ENCODE results near the gene RBBP8NL. TPM values are rescaled to one million over a fixed set of nuclear protein-coding genes. Genes with fewer than 3 reads are reported as not detected.

The RBBP8NL gene
- total RNA-seq, 1 experiment from 2014 or later, result 6.2 TPM

GRCh38 chr20:62402456-62403150 is 24.7 kb downstream of the RBBP8NL start:
- TF ChIP-seq, protein P1, sequence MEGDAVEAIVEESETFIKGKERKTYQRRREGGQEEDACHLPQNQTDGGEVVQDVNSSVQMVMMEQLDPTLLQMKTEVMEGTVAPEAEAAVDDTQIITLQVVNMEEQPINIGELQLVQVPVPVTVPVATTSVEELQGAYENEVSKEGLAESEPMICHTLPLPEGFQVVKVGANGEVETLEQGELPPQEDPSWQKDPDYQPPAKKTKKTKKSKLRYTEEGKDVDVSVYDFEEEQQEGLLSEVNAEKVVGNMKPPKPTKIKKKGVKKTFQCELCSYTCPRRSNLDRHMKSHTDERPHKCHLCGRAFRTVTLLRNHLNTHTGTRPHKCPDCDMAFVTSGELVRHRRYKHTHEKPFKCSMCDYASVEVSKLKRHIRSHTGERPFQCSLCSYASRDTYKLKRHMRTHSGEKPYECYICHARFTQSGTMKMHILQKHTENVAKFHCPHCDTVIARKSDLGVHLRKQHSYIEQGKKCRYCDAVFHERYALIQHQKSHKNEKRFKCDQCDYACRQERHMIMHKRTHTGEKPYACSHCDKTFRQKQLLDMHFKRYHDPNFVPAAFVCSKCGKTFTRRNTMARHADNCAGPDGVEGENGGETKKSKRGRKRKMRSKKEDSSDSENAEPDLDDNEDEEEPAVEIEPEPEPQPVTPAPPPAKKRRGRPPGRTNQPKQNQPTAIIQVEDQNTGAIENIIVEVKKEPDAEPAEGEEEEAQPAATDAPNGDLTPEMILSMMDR (IDR thresholded peaks at IDR 0.05; ENCODE audit: unreplicated experiment), result no peak
- BruUV-seq (replicated peaks), result no TSS peak
- intact Hi-C loops (cut with micrococcal nuclease; ENCODE audit: unreplicated experiment), result no loop called here
- DNase-seq, result no peak
- H3K36me3 Mint-ChIP-seq (ENCODE audit: insufficient read depth, unreplicated experiment), result peaks cover 42% of the 10 kb centered on the region
- peaks cover 4% of the 10 kb centered on the region for H3K9me3 Mint-ChIP-seq (ENCODE audit: low read depth, unreplicated experiment)
- no peak overlapping the region for H3K27ac Mint-ChIP-seq (ENCODE audit: unreplicated experiment)
- peaks cover 13% of the 10 kb centered on the region for H3K4me1 Mint-ChIP-seq (ENCODE audit: low read depth, unreplicated experiment)
- H3K27me3 Mint-ChIP-seq (ENCODE audit: unreplicated experiment), result no peaks in the 10 kb centered on the region
- CTCF ChIA-PET, result interaction anchor here (0.5 kb wide), 1 partner anchor 16 kb away, joined by 4 read pairs; the partner anchor contains the start of gene RPS21
- H3K4me3 Mint-ChIP-seq (ENCODE audit: low read depth, unreplicated experiment), result no peak overlapping the region

- no peak for DNase-seq
- peaks cover 12% of the 10 kb centered on the region for H3K4me1 Mint-ChIP-seq (ENCODE audit: low read depth, unreplicated experiment)
- no TSS peak for BruUV-seq (replicated peaks)
- CTCF ChIA-PET, result no interaction called here
- peaks cover 4% of the 10 kb centered on the region for H3K9me3 Mint-ChIP-seq (ENCODE audit: low read depth, unreplicated experiment)
- no peak overlapping the region for H3K27ac Mint-ChIP-seq (ENCODE audit: unreplicated experiment)
- H3K4me3 Mint-ChIP-seq (ENCODE audit: low read depth, unreplicated experiment), result no peak overlapping the region
- TF ChIP-seq, protein P1 (IDR thresholded peaks at IDR 0.05; ENCODE audit: unreplicated experiment), result no peak
- no peaks in the 10 kb centered on the region for H3K27me3 Mint-ChIP-seq (ENCODE audit: unreplicated experiment)
- intact Hi-C loops (cut with micrococcal nuclease; ENCODE audit: unreplicated experiment), result no loop called here
- H3K36me3 Mint-ChIP-seq (ENCODE audit: insufficient read depth, unreplicated experiment), result peaks cover 35% of the 10 kb centered on the region
Measured at GRCh38 chr20:62401331-62401779, 26.0 kb downstream of the RBBP8NL start.

- H3K36me3 Mint-ChIP-seq (ENCODE audit: insufficient read depth, unreplicated experiment), result peaks cover 29% of the 10 kb centered on the region
- peaks cover 4% of the 10 kb centered on the region for H3K4me1 Mint-ChIP-seq (ENCODE audit: low read depth, unreplicated experiment)
- TF ChIP-seq, protein P1 (IDR thresholded peaks at IDR 0.05; ENCODE audit: unreplicated experiment), result no peak
- no peaks in the 10 kb centered on the region for H3K27me3 Mint-ChIP-seq (ENCODE audit: unreplicated experiment)
- H3K4me3 Mint-ChIP-seq (ENCODE audit: low read depth, unreplicated experiment), result no peak overlapping the region
- no TSS peak for BruUV-seq (replicated peaks)
- CTCF ChIA-PET, result interaction anchor here (1.3 kb wide), 1 partner anchor 9 kb away, joined by 8 read pairs; no protein-coding TSS in a partner anchor
- no peak overlapping the region for H3K27ac Mint-ChIP-seq (ENCODE audit: unreplicated experiment)
- peaks cover 4% of the 10 kb centered on the region for H3K9me3 Mint-ChIP-seq (ENCODE audit: low read depth, unreplicated experiment)
- intact Hi-C loops (cut with micrococcal nuclease; ENCODE audit: unreplicated experiment), result no loop called here
- no peak for DNase-seq
Measured at GRCh38 chr20:62400541-62400940, 26.8 kb downstream of the RBBP8NL start.

GRCh38 chr20:62400021-62400420 is 27.3 kb downstream of the RBBP8NL start:
- BruUV-seq (replicated peaks), result no TSS peak
- TF ChIP-seq, protein P1 (IDR thresholded peaks at IDR 0.05; ENCODE audit: unreplicated experiment), result no peak
- CTCF ChIA-PET, result interaction anchor here (0.8 to 1.7 kb wide), 3 partner anchors 10 to 14 kb away, joined by 3 to 8 read pairs (median 6); partner anchors contain the start of gene RPS21
- DNase-seq, result no peak
- Mint-ChIP-seq H3K4me1 (ENCODE audit: low read depth, unreplicated experiment) (no peaks in the 10 kb centered on the region), H3K4me3 (ENCODE audit: low read depth, unreplicated experiment) (no peak overlapping the region), H3K27me3 (ENCODE audit: unreplicated experiment) (no peaks in the 10 kb centered on the region), H3K36me3 (ENCODE audit: insufficient read depth, unreplicated experiment) (peaks cover 29% of the 10 kb centered on the region), H3K9me3 (ENCODE audit: low read depth, unreplicated experiment) (peaks cover 4% of the 10 kb centered on the region), H3K27ac (ENCODE audit: unreplicated experiment) (no peak overlapping the region)
- intact Hi-C loops (cut with micrococcal nuclease; ENCODE audit: unreplicated experiment), result no loop called here

Measured in Calu3 (cell line).